HEK293 (cell line): ENCODE data around the gene PLPPR1.

Source experiments
- CTCF ChIA-PET: fragments of 350-600 bp; formaldehyde crosslinking; extraction: SDS; loops from one replicate; lab custom pipeline; 2021; ENCODE audit warnings: antibody characterized with exemption; lab: Yijun Ruan, JAX
- POLR2A ChIA-PET: fragments of 300-600 bp; formaldehyde crosslinking; extraction: SDS; loops from one replicate; lab custom pipeline; 2020; ENCODE audit warnings: antibody characterized with exemption, inconsistent platforms; lab: Yijun Ruan, JAX
- H3K27ac ChIP-seq: fragments of 200-500 bp; sonication (Bioruptor generic); 2 replicates; pipeline ENCODE4 v1.5.1; 2014; ENCODE audit warnings: low read depth, low read length, control low read depth, inconsistent platforms; ENCODE audit errors: extremely low read depth
- H3K36me3 ChIP-seq, 2 experiments: fragments of 200-500 bp in 1 of 2; sonication (Bioruptor generic) in 1 of 2; 1 replicate in 1 of 2; 2 replicates in 1 of 2; pipeline ENCODE4 v1.5.1; 2014 to 2017; ENCODE audit warnings: inconsistent platforms in 2 of 2, low read length in 2 of 2; ENCODE audit not compliant: control insufficient read depth in 2 of 2, insufficient read depth in 1 of 2
- H3K4me1 ChIP-seq: fragments of 200-500 bp; sonication (Bioruptor generic); 2 replicates; pipeline ENCODE4 v1.5.1; 2014; ENCODE audit warnings: mild to moderate bottlenecking, low read length, inconsistent platforms; ENCODE audit not compliant: control insufficient read depth, insufficient read depth
- H3K4me3 ChIP-seq: 2 replicates; pipeline ENCODE4 v1.5.1; 2011; ENCODE audit warnings: low read depth, mild to moderate bottlenecking, control low read depth, low read length, moderate library complexity
- H3K9me3 ChIP-seq: fragments of 200-500 bp; sonication (Bioruptor generic); 2 replicates; pipeline ENCODE4 v1.5.1; 2014; ENCODE audit warnings: low read depth, low read length, inconsistent platforms; ENCODE audit not compliant: control insufficient read depth, insufficient read depth
- GLIS2 ChIP-seq: fragments of 450-650 bp; formaldehyde crosslinking; IDR thresholded peaks from 2 replicates; pipeline ENCODE4 v1.5.1; 2016; ENCODE audit warnings: missing biosample characterization, missing genetic modification characterization
- IKZF3 ChIP-seq: fragments of 450-650 bp; IDR thresholded peaks from 2 replicates; pipeline ENCODE4 v1.5.0; 2018; ENCODE audit warnings: missing biosample characterization, mild to moderate bottlenecking, missing genetic modification characterization, moderate library complexity
- KLF10 ChIP-seq: fragments of 450-650 bp; IDR thresholded peaks from 2 replicates; pipeline ENCODE4 v1.5.1; 2018; ENCODE audit warnings: missing biosample characterization, mild to moderate bottlenecking, missing genetic modification characterization
- REPIN1 ChIP-seq: fragments of 450-650 bp; formaldehyde crosslinking; IDR thresholded peaks from 2 replicates; pipeline ENCODE4 v1.5.1; 2017; ENCODE audit warnings: missing biosample characterization, missing genetic modification characterization, low read depth
- SALL2 ChIP-seq: fragments of 450-650 bp; formaldehyde crosslinking; IDR thresholded peaks from 2 replicates; pipeline ENCODE4 v1.5.0; 2017; ENCODE audit warnings: missing biosample characterization, mild to moderate bottlenecking, missing genetic modification characterization, borderline replicate concordance
- SP2 ChIP-seq: fragments of 450-650 bp; formaldehyde crosslinking; IDR thresholded peaks from 2 replicates; pipeline ENCODE4 v1.5.1; 2016; ENCODE audit warnings: missing biosample characterization, missing genetic modification characterization
- ZNF133 ChIP-seq: fragments of 450-650 bp; formaldehyde crosslinking; IDR thresholded peaks from 2 replicates; pipeline ENCODE4 v1.5.1; 2016; ENCODE audit warnings: missing biosample characterization, missing genetic modification characterization
- ZNF16 ChIP-seq: fragments of 450-650 bp; formaldehyde crosslinking; IDR thresholded peaks from 2 replicates; pipeline ENCODE4 v1.5.1; 2016; ENCODE audit warnings: low read depth, missing biosample characterization, missing genetic modification characterization
- ZNF19 ChIP-seq: fragments of 450-650 bp; formaldehyde crosslinking; IDR thresholded peaks from 2 replicates; pipeline ENCODE4; 2016; ENCODE audit warnings: missing biosample characterization, missing genetic modification characterization, low read depth
- ZNF223 ChIP-seq: fragments of 450-650 bp; formaldehyde crosslinking; IDR thresholded peaks from 2 replicates; pipeline ENCODE4 v1.5.1; 2016; ENCODE audit warnings: missing biosample characterization, missing genetic modification characterization
- ZNF24 ChIP-seq: fragments of 450-650 bp; formaldehyde crosslinking; IDR thresholded peaks from 2 replicates; pipeline ENCODE4 v1.5.1; 2016; ENCODE audit warnings: missing biosample characterization, missing genetic modification characterization
- ZNF248 ChIP-seq: fragments of 450-650 bp; formaldehyde crosslinking; IDR thresholded peaks from 2 replicates; pipeline ENCODE4 v1.5.1; 2017; ENCODE audit warnings: missing biosample characterization, missing genetic modification characterization
- ZNF311 ChIP-seq: fragments of 450-650 bp; formaldehyde crosslinking; IDR thresholded peaks from 2 replicates; pipeline ENCODE4 v1.5.1; 2017; ENCODE audit warnings: missing biosample characterization, missing genetic modification characterization, borderline replicate concordance
- ZNF391 ChIP-seq: fragments of 450-650 bp; formaldehyde crosslinking; IDR thresholded peaks from 2 replicates; pipeline ENCODE4 v1.5.1; 2016; ENCODE audit warnings: low read depth, missing biosample characterization, missing genetic modification characterization, borderline replicate concordance
- ZNF629 ChIP-seq: fragments of 450-650 bp; formaldehyde crosslinking; IDR thresholded peaks from 2 replicates; pipeline ENCODE4 v1.5.1; 2017; ENCODE audit warnings: missing biosample characterization, missing genetic modification characterization
- ZNF701 ChIP-seq: fragments of 450-650 bp; formaldehyde crosslinking; IDR thresholded peaks from 2 replicates; pipeline ENCODE4 v1.5.1; 2016; ENCODE audit warnings: missing biosample characterization, missing genetic modification characterization
- ZNF747 ChIP-seq: fragments of 450-650 bp; formaldehyde crosslinking; IDR thresholded peaks from 2 replicates; pipeline ENCODE4 v1.5.1; 2016; ENCODE audit warnings: missing biosample characterization, missing genetic modification characterization
- ZNF76 ChIP-seq: fragments of 450-650 bp; formaldehyde crosslinking; IDR thresholded peaks from 2 replicates; pipeline ENCODE4; 2016; ENCODE audit warnings: low read depth, missing biosample characterization, missing genetic modification characterization, borderline replicate concordance
- ZNF777 ChIP-seq: fragments of 450-650 bp; formaldehyde crosslinking; IDR thresholded peaks from 2 replicates; pipeline ENCODE4 v1.5.1; 2017; ENCODE audit warnings: missing biosample characterization, missing genetic modification characterization, borderline replicate concordance
- ZNF843 ChIP-seq: fragments of 450-650 bp; formaldehyde crosslinking; IDR thresholded peaks from 2 replicates; pipeline ENCODE4 v1.5.1; 2016; ENCODE audit warnings: missing biosample characterization, missing genetic modification characterization
- TF ChIP-seq, protein P1 (sequence below): fragments of 450-650 bp; formaldehyde crosslinking; IDR thresholded peaks from 2 replicates; pipeline ENCODE4 v1.5.1; 2016; ENCODE audit warnings: missing biosample characterization, missing genetic modification characterization
- TF ChIP-seq, protein P2 (sequence below): fragments of 450-650 bp; formaldehyde crosslinking; IDR thresholded peaks from 2 replicates; pipeline ENCODE4 v1.5.1; 2016; ENCODE audit warnings: missing biosample characterization, missing genetic modification characterization
- TF ChIP-seq, protein P3 (sequence below): fragments of 450-650 bp; formaldehyde crosslinking; IDR thresholded peaks from 2 replicates; pipeline ENCODE4 v1.5.1; 2016; ENCODE audit warnings: missing biosample characterization, missing genetic modification characterization
- TF ChIP-seq, protein P4 (sequence below): IDR thresholded peaks from 2 replicates; pipeline ENCODE4 v1.6.1; 2011; ENCODE audit warnings: mild to moderate bottlenecking, low read depth, low read length, borderline replicate concordance

The PLPPR1 gene

DNA sequence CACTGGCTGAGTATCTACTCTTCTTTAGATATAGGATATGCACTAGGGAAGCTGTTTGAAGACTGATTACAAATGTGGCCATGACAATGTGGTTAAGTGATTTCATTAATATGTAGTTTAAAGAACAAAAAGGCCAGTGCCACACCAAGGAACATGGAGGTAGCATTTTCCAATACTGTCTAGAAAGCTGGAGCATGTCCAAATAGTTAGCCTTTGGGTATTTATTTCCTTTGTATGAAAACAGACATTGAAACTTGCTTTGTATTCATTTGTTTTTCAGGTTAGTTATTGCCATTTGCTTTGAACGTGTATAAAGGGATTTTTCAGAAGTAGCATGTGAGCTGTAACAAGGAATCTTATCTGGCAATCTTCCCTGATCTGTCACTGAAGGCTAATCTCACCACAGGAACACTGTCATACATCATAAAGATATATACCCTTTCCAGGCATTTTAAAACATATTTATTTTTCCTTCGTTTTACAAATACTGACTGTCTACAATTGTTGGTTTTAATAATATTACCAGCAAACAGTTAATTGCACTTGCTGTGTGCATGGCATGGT, 93.4 kb downstream of the PLPPR1 start (continued):
- TF ChIP-seq, protein P1, sequence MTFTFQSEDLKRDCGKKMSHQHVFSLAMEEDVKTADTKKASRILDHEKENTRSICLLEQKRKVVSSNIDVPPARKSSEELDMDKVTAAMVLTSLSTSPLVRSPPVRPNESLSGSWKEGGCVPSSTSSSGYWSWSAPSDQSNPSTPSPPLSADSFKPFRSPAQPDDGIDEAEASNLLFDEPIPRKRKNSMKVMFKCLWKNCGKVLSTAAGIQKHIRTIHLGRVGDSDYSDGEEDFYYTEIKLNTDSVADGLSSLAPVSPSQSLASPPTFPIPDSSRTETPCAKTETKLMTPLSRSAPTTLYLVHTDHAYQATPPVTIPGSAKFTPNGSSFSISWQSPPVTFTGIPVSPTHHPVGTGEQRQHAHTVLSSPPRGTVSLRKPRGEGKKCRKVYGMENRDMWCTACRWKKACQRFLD (tag by site-specific recombination): no peak
- TF ChIP-seq ZNF843 (no peak), GLIS2 (no peak), ZNF311 (tag by site-specific recombination) (no peak), ZNF19 (tag by site-specific recombination) (no peak)
- TF ChIP-seq, protein P2, sequence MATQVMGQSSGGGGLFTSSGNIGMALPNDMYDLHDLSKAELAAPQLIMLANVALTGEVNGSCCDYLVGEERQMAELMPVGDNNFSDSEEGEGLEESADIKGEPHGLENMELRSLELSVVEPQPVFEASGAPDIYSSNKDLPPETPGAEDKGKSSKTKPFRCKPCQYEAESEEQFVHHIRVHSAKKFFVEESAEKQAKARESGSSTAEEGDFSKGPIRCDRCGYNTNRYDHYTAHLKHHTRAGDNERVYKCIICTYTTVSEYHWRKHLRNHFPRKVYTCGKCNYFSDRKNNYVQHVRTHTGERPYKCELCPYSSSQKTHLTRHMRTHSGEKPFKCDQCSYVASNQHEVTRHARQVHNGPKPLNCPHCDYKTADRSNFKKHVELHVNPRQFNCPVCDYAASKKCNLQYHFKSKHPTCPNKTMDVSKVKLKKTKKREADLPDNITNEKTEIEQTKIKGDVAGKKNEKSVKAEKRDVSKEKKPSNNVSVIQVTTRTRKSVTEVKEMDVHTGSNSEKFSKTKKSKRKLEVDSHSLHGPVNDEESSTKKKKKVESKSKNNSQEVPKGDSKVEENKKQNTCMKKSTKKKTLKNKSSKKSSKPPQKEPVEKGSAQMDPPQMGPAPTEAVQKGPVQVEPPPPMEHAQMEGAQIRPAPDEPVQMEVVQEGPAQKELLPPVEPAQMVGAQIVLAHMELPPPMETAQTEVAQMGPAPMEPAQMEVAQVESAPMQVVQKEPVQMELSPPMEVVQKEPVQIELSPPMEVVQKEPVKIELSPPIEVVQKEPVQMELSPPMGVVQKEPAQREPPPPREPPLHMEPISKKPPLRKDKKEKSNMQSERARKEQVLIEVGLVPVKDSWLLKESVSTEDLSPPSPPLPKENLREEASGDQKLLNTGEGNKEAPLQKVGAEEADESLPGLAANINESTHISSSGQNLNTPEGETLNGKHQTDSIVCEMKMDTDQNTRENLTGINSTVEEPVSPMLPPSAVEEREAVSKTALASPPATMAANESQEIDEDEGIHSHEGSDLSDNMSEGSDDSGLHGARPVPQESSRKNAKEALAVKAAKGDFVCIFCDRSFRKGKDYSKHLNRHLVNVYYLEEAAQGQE (tag by site-specific recombination): no peak
- TF ChIP-seq, protein P3, sequence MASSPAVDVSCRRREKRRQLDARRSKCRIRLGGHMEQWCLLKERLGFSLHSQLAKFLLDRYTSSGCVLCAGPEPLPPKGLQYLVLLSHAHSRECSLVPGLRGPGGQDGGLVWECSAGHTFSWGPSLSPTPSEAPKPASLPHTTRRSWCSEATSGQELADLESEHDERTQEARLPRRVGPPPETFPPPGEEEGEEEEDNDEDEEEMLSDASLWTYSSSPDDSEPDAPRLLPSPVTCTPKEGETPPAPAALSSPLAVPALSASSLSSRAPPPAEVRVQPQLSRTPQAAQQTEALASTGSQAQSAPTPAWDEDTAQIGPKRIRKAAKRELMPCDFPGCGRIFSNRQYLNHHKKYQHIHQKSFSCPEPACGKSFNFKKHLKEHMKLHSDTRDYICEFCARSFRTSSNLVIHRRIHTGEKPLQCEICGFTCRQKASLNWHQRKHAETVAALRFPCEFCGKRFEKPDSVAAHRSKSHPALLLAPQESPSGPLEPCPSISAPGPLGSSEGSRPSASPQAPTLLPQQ (tag by site-specific recombination): no peak

DNA sequence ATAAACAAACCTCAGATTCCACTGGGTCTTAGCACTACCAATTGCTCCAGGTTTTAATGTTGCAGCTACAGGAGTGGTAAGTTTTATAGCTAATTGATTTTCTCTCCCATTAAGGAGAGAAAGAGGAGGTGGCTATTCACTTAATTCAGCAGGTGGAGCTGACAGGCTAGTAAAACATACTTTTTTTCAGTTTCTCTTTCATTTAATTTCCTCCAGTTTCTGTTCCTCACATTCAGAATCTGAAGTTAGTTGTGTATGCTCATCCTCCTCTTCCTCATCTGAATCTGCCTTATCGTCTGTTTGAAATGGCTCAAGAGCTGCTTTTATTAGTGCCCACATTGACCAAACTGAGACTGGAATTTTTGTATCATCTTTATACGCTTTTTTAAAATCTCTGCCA, 98.0 kb downstream of the PLPPR1 start:
- Histone ChIP-seq H3K36me3 (no peaks in the 10 kb centered on the region), H3K9me3 (no peaks in the 10 kb centered on the region), H3K27ac (no peak overlapping the region), H3K4me3 (no peak overlapping the region)
- POLR2A ChIA-PET: no interaction called here
- CTCF ChIA-PET: interaction anchor here (0.7 kb wide), 1 partner anchor 16 kb away, joined by 4 read pairs; no protein-coding TSS in a partner anchor
- TF ChIP-seq ZNF76 (no peak), ZNF311 (tag by site-specific recombination) (no peak), ZNF701 (tag by site-specific recombination) (no peak), ZNF747 (tag by site-specific recombination) (no peak), ZNF24 (tag by site-specific recombination) (no peak), ZNF223 (no peak), ZNF391 (tag by site-specific recombination) (no peak), REPIN1 (tag by site-specific recombination) (no peak), ZNF777 (tag by site-specific recombination) (no peak), ZNF16 (tag by site-specific recombination) (no peak), SP2 (tag by site-specific recombination) (no peak), KLF10 (tag by site-specific recombination) (no peak), SALL2 (tag by site-specific recombination) (no peak), IKZF3 (tag by site-specific recombination) (no peak), ZNF133 (tag by site-specific recombination) (no peak), ZNF248 (no peak), ZNF629 (no peak)
- TF ChIP-seq, protein P4, sequence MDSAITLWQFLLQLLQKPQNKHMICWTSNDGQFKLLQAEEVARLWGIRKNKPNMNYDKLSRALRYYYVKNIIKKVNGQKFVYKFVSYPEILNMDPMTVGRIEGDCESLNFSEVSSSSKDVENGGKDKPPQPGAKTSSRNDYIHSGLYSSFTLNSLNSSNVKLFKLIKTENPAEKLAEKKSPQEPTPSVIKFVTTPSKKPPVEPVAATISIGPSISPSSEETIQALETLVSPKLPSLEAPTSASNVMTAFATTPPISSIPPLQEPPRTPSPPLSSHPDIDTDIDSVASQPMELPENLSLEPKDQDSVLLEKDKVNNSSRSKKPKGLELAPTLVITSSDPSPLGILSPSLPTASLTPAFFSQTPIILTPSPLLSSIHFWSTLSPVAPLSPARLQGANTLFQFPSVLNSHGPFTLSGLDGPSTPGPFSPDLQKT: no peak
- TF ChIP-seq, all 188 proteins: peak for 0
- H3K4me1 ChIP-seq: no peaks in the 10 kb centered on the region
